ENCODE measurements around the gene ZSWIM8. TPM values are rescaled to one million over a fixed set of nuclear protein-coding genes. Genes with fewer than 3 reads are reported as not detected.

Gene ZSWIM8
- total and polyA plus RNA-seq, 2 experiments from 2014 or later = 20.5 to 30.4 TPM

DNA sequence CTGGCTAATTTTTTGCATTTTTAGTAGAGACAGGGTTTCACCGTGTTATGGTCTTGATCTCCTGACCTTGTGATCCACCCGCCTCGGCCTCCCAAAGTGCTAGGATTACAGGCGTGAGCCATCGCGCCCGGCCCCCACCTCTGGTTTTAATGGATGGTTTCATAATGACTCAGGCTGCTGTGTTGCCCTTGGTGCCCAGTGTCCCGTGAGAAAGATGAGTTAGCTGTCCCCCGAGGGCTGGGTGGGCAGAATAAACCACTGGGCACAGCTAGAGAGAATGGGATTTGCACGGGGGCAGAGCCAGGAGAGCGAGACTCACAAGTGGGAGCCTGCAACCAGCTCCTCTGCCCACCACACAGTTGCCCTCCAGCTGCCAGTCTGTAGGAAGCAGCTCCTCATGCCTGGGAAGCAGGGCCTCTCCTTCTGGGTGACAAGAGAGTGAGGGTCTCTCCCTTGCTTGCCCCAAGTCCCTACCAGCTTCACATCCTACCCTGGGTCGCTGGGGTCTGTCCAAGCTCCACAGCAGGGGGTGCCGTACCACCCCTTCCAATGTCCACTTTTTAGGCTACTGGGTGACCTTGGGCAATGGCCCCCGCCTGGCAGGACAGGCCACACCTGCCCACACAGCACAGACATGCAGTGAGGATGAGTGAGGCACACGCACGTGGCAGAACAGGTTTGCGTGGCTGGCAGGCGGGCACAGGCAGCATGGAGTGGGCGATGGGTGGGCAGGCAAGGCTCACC lies 42.1 kb downstream of the ZSWIM8 start:
- DNase-seq (ENCODE audit: low spot score) (no peak), ATAC-seq (no peak)
- Histone ChIP-seq H3K4me1 (ENCODE audit: insufficient read depth) (no peaks in the 10 kb centered on the region), H3F3A (replicated peaks; ENCODE audit: low read depth) (peaks cover 10% of the 10 kb centered on the region; the same call in 1 of the 2 replicates), H3K9me2 (ENCODE audit: insufficient read depth) (no peaks in the 10 kb centered on the region), H4K20me1 (replicated peaks; ENCODE audit: insufficient read depth) (peaks cover 3% of the 10 kb centered on the region; the same call in 1 of the 2 replicates), H2AFZ (no peak overlapping the region), H3K27me3 (ENCODE audit: insufficient read depth) (no peaks in the 10 kb centered on the region), H3K79me2 (replicated peaks; ENCODE audit: insufficient read depth) (no peaks in the 10 kb centered on the region), H3K27ac (ENCODE audit: low read depth) (no peak overlapping the region), H3K4me2 (no peak overlapping the region), H3K36me3 (ENCODE audit: insufficient read depth) (no peaks in the 10 kb centered on the region), H3K4me3 (no peak overlapping the region)
- Mint-ChIP-seq H3K27ac (no peak overlapping the region), H3K4me1 (no peaks in the 10 kb centered on the region), H3K27me3 (ENCODE audit: insufficient read depth, low read depth, poor library complexity) (peaks cover 5% of the 10 kb centered on the region), H3K9me3 (no peaks in the 10 kb centered on the region), H3K4me3 (no peak overlapping the region; the same call in 2 of the 3 replicates), H3K36me3 (ENCODE audit: low read depth) (peaks cover 23% of the 10 kb centered on the region)
- TF ChIP-seq, protein P1, sequence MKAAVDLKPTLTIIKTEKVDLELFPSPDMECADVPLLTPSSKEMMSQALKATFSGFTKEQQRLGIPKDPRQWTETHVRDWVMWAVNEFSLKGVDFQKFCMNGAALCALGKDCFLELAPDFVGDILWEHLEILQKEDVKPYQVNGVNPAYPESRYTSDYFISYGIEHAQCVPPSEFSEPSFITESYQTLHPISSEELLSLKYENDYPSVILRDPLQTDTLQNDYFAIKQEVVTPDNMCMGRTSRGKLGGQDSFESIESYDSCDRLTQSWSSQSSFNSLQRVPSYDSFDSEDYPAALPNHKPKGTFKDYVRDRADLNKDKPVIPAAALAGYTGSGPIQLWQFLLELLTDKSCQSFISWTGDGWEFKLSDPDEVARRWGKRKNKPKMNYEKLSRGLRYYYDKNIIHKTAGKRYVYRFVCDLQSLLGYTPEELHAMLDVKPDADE (IDR thresholded peaks at IDR 0.05) = no peak
- no peak for TF ChIP-seq CREB1 (CRISPR knock-in tag; IDR thresholded peaks at IDR 0.05; ENCODE audit: low read depth)
- TF ChIP-seq POLR2AphosphoS5 (IDR thresholded peaks at IDR 0.05; ENCODE audit: low read depth) = no peak
- TF ChIP-seq EZH2 (IDR thresholded peaks at IDR 0.05; ENCODE audit: low read depth, unreplicated experiment) = no peak
- no peak for TF ChIP-seq JUNB (IDR thresholded peaks at IDR 0.05; ENCODE audit: unreplicated experiment)
- TF ChIP-seq, protein P2, sequence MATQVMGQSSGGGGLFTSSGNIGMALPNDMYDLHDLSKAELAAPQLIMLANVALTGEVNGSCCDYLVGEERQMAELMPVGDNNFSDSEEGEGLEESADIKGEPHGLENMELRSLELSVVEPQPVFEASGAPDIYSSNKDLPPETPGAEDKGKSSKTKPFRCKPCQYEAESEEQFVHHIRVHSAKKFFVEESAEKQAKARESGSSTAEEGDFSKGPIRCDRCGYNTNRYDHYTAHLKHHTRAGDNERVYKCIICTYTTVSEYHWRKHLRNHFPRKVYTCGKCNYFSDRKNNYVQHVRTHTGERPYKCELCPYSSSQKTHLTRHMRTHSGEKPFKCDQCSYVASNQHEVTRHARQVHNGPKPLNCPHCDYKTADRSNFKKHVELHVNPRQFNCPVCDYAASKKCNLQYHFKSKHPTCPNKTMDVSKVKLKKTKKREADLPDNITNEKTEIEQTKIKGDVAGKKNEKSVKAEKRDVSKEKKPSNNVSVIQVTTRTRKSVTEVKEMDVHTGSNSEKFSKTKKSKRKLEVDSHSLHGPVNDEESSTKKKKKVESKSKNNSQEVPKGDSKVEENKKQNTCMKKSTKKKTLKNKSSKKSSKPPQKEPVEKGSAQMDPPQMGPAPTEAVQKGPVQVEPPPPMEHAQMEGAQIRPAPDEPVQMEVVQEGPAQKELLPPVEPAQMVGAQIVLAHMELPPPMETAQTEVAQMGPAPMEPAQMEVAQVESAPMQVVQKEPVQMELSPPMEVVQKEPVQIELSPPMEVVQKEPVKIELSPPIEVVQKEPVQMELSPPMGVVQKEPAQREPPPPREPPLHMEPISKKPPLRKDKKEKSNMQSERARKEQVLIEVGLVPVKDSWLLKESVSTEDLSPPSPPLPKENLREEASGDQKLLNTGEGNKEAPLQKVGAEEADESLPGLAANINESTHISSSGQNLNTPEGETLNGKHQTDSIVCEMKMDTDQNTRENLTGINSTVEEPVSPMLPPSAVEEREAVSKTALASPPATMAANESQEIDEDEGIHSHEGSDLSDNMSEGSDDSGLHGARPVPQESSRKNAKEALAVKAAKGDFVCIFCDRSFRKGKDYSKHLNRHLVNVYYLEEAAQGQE (IDR thresholded peaks at IDR 0.05; ENCODE audit: unreplicated experiment) = no peak
- TF ChIP-seq EZH2phosphoT487 (IDR thresholded peaks at IDR 0.05; ENCODE audit: unreplicated experiment) = no peak
- no peak for TF ChIP-seq STAT1 (IDR thresholded peaks at IDR 0.05; ENCODE audit: unreplicated experiment)
- no peak for TF ChIP-seq ZNF114 (CRISPR knock-in tag; IDR thresholded peaks at IDR 0.05)
- TF ChIP-seq ZNF331 (CRISPR knock-in tag; IDR thresholded peaks at IDR 0.05; ENCODE audit: low read depth) = no peak
- TF ChIP-seq, protein P3, sequence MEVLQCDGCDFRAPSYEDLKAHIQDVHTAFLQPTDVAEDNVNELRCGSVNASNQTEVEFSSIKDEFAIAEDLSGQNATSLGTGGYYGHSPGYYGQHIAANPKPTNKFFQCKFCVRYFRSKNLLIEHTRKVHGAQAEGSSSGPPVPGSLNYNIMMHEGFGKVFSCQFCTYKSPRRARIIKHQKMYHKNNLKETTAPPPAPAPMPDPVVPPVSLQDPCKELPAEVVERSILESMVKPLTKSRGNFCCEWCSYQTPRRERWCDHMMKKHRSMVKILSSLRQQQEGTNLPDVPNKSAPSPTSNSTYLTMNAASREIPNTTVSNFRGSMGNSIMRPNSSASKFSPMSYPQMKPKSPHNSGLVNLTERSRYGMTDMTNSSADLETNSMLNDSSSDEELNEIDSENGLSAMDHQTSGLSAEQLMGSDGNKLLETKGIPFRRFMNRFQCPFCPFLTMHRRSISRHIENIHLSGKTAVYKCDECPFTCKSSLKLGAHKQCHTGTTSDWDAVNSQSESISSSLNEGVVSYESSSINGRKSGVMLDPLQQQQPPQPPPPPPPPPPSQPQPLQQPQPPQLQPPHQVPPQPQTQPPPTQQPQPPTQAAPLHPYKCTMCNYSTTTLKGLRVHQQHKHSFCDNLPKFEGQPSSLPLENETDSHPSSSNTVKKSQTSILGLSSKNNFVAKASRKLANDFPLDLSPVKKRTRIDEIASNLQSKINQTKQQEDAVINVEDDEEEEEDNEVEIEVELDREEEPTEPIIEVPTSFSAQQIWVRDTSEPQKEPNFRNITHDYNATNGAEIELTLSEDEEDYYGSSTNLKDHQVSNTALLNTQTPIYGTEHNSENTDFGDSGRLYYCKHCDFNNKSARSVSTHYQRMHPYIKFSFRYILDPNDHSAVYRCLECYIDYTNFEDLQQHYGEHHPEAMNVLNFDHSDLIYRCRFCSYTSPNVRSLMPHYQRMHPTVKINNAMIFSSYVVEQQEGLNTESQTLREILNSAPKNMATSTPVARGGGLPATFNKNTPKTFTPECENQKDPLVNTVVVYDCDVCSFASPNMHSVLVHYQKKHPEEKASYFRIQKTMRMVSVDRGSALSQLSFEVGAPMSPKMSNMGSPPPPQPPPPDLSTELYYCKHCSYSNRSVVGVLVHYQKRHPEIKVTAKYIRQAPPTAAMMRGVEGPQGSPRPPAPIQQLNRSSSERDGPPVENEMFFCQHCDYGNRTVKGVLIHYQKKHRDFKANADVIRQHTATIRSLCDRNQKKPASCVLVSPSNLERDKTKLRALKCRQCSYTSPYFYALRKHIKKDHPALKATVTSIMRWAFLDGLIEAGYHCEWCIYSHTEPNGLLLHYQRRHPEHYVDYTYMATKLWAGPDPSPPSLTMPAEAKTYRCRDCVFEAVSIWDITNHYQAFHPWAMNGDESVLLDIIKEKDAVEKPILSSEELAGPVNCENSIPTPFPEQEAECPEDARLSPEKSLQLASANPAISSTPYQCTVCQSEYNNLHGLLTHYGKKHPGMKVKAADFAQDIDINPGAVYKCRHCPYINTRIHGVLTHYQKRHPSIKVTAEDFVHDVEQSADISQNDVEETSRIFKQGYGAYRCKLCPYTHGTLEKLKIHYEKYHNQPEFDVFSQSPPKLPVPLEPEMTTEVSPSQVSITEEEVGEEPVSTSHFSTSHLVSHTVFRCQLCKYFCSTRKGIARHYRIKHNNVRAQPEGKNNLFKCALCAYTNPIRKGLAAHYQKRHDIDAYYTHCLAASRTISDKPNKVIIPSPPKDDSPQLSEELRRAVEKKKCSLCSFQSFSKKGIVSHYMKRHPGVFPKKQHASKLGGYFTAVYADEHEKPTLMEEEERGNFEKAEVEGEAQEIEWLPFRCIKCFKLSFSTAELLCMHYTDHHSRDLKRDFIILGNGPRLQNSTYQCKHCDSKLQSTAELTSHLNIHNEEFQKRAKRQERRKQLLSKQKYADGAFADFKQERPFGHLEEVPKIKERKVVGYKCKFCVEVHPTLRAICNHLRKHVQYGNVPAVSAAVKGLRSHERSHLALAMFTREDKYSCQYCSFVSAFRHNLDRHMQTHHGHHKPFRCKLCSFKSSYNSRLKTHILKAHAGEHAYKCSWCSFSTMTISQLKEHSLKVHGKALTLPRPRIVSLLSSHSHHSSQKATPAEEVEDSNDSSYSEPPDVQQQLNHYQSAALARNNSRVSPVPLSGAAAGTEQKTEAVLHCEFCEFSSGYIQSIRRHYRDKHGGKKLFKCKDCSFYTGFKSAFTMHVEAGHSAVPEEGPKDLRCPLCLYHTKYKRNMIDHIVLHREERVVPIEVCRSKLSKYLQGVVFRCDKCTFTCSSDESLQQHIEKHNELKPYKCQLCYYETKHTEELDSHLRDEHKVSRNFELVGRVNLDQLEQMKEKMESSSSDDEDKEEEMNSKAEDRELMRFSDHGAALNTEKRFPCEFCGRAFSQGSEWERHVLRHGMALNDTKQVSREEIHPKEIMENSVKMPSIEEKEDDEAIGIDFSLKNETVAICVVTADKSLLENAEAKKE (CRISPR knock-in tag; IDR thresholded peaks at IDR 0.05) = no peak
- TF ChIP-seq NANOG (IDR thresholded peaks at IDR 0.05; ENCODE audit: borderline replicate concordance) = no peak
- TF ChIP-seq, protein P4, sequence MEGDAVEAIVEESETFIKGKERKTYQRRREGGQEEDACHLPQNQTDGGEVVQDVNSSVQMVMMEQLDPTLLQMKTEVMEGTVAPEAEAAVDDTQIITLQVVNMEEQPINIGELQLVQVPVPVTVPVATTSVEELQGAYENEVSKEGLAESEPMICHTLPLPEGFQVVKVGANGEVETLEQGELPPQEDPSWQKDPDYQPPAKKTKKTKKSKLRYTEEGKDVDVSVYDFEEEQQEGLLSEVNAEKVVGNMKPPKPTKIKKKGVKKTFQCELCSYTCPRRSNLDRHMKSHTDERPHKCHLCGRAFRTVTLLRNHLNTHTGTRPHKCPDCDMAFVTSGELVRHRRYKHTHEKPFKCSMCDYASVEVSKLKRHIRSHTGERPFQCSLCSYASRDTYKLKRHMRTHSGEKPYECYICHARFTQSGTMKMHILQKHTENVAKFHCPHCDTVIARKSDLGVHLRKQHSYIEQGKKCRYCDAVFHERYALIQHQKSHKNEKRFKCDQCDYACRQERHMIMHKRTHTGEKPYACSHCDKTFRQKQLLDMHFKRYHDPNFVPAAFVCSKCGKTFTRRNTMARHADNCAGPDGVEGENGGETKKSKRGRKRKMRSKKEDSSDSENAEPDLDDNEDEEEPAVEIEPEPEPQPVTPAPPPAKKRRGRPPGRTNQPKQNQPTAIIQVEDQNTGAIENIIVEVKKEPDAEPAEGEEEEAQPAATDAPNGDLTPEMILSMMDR (conservative IDR thresholded peaks at IDR 0.05; ENCODE audit: low read depth in 2 of 2) = no peak

All from GM23338 (cell line).